GM19438 (cell line): ENCODE measurements around the gene BMI1.

Experiments used
- ATAC-seq: cut with Tn5 transposase; IDR thresholded peaks from one replicate; pipeline ENCODE4 v1.9.1; 2021; ENCODE audit warnings: low read depth; ENCODE audit not compliant: unreplicated experiment

The BMI1 gene

GRCh38 chr10:22365644-22366434, 44.9 kb downstream of the BMI1 start:
- ATAC-seq, result no peak

- ATAC-seq, result no peak
These were observed 45.5 kb downstream of the BMI1 start for GRCh38 chr10:22366435-22366703.

GRCh38 chr10:22366771-22367170, 45.9 kb downstream of the BMI1 start:
- ATAC-seq, result no peak

DNA sequence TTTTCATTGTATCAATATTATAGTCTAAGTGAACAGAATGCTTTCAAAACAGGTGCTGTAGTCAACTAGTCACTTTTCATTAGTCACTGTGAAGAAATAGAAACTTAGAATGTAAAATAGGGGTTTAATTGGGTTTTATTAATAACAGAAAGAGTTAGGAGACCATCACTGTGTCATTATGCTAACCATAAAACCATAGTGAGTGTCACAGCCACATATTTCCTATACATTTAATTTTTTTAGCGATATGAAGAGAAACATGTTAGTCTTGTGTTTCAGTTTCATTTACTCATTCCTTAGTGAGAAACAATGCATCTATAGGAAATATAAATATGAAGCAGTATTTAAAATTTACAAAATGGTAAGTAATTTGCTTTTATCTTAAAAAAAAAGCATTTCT, 46.6 kb downstream of the BMI1 start:
- ATAC-seq, result no peak

- no peak for ATAC-seq
These were observed 47.5 kb downstream of the BMI1 start for GRCh38 chr10:22368402-22368801.

GRCh38 chr10:22368981-22369380, 48.1 kb downstream of the BMI1 start:
- ATAC-seq, result no peak

- no peak for ATAC-seq
These were observed 48.7 kb downstream of the BMI1 start for GRCh38 chr10:22369434-22370072.

- no peak for ATAC-seq
These were observed 49.4 kb downstream of the BMI1 start for GRCh38 chr10:22370320-22370719.

DNA sequence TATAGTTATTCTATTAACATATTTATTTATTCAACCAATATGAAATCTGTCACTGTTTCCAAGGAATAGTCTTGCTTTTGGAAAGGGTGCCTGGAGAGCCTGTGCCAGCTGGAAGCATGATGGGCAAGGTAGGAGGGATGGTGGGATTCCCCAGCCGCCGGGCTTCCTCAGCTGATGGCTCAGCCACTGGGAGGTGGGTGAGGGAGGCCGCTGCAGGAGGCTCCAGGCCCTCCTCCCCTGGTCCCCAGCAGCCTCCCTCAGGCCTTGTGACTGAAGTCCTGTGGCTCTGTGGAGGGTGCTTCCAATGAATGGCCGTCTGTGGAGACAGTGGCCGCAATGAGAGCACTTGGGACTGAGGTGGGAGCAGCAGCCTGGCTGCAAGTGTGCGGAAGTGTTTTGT, 51.4 kb downstream of the BMI1 start:
- ATAC-seq, result no peak

DNA sequence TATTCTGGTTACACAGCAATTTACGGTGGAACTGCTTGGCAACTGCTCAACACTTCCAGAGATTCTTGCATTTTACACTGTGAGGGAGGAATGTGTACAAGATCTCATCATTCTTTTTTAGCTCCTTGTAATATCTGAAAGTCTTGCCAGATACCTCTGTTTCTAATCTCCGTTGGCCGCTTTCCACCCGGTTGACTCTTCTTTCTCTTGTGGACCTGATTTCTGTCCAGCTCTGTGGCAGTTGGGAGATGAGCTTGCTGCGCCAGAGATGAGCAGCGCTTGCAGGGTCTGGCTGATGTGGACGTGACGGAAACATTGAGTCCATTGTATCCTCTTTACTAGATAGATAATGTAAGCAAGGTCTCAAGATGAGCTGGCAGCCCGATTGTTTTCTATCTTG, 52.0 kb downstream of the BMI1 start:
- ATAC-seq, result no peak

DNA sequence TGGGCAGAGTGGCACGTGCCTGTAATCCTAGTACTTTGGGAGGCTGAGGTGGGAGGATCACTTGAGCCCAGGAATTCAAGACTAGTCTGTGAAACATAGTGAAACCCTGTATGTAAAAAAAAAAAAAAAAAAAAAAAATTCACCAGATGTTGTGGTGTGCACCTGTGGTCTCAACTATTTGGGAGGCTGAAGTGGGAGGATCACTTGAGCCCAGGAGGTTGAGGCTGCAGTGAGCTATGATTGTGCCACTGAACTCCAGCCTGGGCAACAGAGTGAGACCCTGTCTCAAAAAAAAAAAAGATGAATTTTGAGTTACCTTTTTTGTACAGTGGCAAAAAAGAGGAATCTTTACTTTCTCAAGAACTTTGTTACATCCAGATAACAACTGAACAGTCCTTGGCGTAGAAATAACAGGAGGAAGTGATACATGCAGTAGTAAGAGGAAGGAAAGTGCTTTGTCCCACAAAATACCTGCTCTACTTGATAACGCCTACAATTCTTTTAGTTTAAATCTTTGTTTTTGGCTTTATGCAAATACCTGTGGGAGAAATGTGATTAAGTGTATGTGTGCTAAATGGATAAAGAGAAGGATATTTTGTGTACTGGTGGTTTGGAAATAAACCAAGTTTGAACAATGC, 53.7 kb downstream of the BMI1 start:
- ATAC-seq, result no peak

DNA sequence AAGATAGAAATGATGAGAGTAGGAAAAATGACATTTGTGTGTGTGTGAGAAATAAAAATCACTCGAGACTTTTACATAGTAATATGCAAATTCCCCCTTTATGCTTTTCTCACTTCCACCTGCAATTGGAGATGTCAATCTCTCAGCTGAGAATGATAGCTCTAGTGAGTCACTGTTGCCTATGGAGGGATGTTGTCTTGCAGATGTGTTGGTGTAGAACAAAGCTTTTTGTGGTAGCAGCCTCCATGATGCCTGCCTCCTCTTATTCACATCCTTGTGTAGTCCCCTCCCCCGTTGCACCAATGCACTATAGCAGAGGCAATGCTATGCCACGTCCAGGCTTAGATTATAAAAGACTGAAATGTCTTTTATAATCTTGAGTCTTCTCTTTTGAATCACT, 58.2 kb downstream of the BMI1 start:
- peak; percentile 38 for ATAC-seq
